Prostate gland (tissue), 2 donors: Measurements from ENCODE around the gene PRPH.

ENCODE experiments used
- CTCF ChIP-seq, 4 experiments: fragments of 200-600 bp in 2 of 4; fragments of 450-650 bp in 2 of 4; sonication (generic) in 2 of 4; IDR thresholded peaks; 1 replicate in 3 of 4; 2 replicates in 1 of 4; pipeline ENCODE4 v1.5.1; 2016 to 2019; ENCODE audit warnings: antibody characterized with exemption in 4 of 4, mild to moderate bottlenecking in 2 of 4, moderate library complexity in 2 of 4
- POLR2A ChIP-seq: fragments of 450-650 bp; IDR thresholded peaks from one replicate; pipeline ENCODE4 v1.6.1; 2016; ENCODE audit warnings: antibody characterized with exemption, mild to moderate bottlenecking

DNA sequence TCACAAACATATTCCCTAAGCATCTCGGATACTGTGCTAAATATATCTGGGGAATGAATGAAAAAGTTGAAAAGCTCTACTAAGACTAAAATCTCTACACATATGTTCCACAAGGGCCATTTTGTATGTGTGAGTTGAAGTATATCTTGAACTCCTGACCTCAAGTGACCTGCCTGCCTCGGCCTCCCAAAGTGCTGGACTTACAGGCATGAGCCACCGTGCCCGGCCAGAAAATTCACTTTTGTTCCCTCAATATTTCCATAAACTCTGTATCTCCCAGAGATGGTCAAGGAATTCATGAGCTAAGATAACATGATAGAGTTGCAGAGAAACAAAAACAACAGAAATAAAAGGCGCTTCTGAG, 31.6 kb upstream of the PRPH start:
- TF ChIP-seq CTCF (IDR thresholded peaks at IDR 0.05) (no peak), POLR2A (no peak)
